HG03469 (cell line): ENCODE measurements around the gene OR1E1.
"Not testable (repeated sequence)": the region's sequence is repeated elsewhere in the genome, so short reads cannot be mapped to it uniquely, and the experiment has no call there.

ENCODE experiments used
- ATAC-seq: cut with Tn5 transposase; IDR thresholded peaks from one replicate; pipeline ENCODE4 v1.9.1; 2021; ENCODE audit warnings: mild to moderate bottlenecking, moderate library complexity, moderate number of reproducible peaks; ENCODE audit not compliant: unreplicated experiment

OR1E1 gene, protein sequence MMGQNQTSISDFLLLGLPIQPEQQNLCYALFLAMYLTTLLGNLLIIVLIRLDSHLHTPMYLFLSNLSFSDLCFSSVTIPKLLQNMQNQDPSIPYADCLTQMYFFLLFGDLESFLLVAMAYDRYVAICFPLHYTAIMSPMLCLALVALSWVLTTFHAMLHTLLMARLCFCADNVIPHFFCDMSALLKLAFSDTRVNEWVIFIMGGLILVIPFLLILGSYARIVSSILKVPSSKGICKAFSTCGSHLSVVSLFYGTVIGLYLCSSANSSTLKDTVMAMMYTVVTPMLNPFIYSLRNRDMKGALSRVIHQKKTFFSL

DNA sequence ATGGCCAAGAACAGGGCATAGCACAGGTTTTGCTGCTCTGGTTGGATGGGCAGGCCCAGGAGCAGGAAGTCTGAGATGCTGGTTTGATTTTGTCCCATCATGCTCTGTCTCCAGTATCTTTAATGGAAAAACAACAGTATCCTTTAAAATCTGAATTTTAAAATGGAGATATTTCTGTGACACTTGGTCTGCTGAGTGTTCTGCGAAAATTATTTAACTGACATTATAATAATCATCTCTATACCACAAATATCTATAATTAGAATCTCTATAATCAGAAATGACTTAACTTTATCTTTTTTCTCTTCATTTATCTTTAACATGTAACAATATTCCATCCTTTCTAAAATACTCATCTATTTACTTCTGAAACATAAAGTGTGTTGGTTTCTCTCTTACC lies at the start of gene OR1E1:
Gene OR1E1 (minus strand): TSS at position 101 of the 400 bp plus-strand sequence. CDS start 0 bp downstream, at position 101.
- no peak for ATAC-seq

DNA sequence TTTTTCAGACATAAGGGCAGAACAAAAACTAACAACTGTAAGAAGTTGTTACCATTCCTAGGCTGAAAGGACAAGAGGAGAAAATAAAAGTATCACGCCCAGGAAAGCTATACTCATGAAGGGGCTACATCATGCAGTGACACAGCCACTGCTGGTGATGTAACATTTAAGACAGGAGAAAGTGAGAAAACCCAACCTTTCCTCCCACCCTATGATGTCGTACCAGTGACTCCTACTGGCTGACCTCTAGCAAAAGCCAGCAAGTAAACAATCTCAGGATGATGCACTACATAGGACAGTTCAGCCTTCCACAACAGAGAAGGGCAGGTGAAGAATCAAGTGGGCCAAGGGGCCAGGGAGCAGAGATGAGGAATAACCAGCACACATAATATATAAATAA lies 49.4 kb upstream of the OR1E1 start:
- no peak for ATAC-seq

DNA sequence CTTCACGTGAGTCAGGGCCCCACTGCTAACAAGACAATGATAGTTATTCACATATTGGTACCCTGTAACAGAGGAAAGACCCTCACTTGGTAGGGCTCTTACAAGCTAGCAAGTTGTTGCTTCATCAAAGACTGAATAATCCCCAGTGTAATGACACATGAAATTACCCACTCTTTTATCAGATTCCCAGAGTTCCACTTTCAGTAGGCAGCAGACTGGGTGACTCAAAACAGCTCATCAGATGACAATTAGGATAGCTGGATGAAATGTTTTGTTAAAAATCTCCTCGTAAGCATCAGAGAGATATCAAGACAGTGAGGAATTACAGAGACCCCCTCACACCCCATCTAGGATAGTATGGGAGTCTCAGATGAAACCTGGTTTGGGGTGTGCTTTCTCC lies 42.2 kb upstream of the OR1E1 start:
- no peak for ATAC-seq

DNA sequence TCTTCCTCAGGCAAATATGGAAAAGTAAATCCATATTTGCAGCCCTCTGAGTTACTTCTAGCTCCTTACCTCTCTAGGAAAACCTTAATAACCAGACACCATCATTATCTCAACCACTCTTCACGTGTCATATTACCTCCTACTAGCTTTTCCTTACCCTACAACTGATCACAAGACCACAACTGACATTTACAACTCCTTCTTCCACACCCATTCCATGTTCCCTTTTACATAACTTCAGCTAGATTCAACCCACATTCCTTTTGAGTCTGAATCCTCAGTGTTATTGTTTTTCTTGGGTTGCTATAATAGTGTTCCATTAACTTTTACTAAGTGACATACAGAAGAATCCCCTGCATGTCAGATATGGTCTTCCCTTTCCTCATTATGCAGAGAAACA lies 40.2 kb upstream of the OR1E1 start:
- ATAC-seq, result no peak

DNA sequence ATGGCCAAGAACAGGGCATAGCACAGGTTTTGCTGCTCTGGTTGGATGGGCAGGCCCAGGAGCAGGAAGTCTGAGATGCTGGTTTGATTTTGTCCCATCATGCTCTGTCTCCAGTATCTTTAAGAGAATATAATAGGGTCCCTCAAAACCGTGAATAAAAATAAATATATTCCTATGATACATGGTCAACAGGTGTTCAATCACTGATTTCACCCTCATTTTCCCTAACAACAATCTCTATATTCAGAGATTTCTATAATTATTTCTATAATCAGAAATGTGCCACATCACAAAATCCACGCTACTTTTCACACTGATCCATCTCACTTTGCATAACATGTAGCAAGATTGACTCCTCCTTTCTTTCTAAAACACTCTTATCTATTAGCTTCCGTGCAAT lies 35.5 kb upstream of the OR1E1 start, which contains the start of gene OR1E2:
Gene OR1E2 (minus strand): TSS at position 101 of the 400 bp plus-strand sequence. CDS start 0 bp downstream, at position 101.
- ATAC-seq, result no peak

DNA sequence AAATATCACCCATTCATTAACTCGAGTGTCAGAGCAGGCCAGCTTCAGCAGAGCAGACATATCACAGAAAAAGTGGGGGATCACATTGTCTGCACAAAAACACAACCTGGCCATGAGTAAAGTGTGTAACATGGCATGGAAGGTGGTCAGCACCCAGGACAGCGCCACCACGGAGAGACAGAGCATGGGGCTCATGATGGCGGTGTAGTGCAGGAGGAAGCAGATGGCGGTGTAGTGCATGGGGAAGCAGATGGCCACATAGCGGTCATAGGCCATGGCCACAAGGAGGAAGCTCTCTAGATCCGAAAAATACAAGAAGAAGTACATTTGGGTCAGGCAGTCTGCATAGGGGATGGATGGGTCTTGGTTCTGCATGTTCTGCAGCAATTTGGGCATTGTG lies 35.0 kb upstream of the OR1E1 start:
- not testable (repeated sequence) for ATAC-seq

DNA sequence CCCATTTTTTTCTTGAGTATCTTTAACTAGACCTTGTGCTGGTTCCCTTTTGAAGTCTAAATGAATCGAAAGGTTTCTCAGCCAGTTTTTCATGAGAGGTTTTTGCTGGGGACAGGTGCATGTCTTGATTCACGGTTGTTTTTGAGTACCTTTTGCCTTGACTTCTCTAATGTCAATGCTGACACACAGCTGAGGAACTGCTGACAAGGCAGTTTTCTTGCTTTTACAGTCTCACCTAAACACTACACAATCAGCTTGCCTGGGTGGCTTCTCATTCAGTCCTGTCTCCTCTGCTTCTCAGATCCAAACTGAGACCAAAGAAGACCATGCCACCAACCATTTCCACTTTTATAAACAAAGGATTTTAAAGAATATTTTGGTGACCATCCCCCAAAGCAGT lies 20.0 kb upstream of the OR1E1 start:
- no peak for ATAC-seq

DNA sequence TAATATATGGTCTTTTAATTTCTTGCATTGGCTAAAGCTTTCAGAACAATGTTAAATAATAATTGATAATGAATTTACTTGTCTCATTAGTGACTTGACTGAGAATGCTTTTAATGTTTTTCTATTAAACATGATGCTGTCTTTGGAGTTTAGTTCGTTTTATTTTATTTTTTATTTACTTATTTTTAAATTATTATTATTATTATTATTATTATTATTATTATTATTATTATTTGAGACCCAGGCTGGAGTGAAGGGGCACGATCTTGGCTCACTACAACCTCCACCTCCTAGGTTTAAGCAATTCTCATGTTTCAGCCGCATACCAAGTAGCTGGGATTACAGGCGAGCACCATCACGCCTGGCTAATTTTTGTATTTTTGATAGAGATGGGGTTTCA lies 17.4 kb upstream of the OR1E1 start:
- no peak for ATAC-seq

DNA sequence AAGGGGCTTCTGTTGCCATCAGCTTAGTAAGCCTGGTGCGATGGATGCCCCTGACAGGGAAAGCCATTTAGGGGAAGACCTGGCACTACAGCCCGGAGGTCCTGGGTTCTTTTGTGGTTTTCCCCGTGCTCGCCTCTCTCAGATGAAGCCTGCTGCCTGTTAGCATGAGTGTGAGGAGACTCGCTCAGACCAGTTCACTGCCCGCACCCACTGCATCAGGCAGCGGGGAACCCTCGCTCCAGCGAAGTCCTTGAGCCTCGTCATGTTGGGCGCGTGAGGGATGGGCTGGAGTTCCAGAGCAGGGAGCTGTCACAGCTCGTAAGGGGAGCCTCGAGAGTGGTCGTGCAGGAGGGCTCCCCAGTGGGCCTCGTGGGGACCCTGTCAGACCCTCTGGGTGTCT lies 14.0 kb upstream of the OR1E1 start:
- ATAC-seq, result not testable (repeated sequence)

DNA sequence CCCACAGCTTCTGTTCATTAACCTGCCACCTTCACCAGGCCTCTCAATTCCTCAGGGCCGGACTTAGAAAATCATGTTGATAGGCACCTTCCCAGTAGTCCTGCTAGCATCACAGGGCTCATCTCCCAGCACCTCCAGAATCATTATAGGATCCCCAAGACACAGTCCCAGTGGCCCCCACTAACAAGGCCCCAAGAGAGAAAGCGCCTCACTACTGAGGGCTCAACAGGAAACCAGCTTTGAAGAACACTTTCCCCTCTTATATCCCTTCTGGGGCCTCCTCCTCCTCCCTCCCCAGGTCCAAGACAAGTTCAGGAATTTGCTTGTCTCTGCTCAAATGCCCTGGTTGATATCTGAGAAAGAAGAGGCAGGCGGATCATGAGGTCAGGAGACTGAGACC lies 12.9 kb upstream of the OR1E1 start, which contains the start of gene OR3A3:
Gene OR3A3 (plus strand): TSS at position 301 of the 400 bp plus-strand sequence.
- ATAC-seq, result no peak

DNA sequence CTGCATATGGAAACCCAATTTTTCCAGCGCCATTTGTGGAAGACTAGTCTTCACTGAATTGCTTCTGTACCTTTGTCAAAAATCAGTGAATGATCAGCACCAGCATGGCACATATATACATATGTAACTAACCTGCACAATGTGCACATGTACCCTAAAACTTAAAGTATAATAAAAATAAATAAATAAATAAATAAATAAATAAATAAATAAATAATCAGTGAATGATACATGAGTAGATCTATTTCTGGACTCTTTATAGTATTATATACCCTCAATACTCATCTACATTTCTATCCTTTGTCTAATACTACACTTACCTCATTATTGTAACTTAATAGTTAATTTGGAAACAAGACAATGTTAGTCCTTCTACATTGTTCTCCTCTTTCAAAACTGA lies 5.6 kb upstream of the OR1E1 start:
- not testable (repeated sequence) for ATAC-seq

DNA sequence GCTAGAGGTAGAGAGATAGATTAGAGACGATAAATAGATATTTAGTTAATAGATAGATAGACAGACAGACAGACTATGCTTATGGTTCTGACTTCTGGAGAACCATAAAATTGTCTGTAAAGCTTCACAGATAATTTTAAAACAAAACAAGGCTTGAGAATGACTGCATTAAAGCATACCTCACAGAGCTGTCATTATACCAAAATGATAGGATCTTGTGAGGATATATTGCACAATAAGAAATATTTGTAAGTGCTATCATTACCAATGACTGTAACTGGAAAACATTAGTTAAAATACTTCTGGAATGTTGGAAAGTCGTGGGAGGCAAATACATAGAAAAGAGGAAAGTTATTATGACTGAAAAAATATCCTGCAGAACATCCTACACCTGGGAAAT lies 3.6 kb upstream of the OR1E1 start:
- ATAC-seq, result no peak

DNA sequence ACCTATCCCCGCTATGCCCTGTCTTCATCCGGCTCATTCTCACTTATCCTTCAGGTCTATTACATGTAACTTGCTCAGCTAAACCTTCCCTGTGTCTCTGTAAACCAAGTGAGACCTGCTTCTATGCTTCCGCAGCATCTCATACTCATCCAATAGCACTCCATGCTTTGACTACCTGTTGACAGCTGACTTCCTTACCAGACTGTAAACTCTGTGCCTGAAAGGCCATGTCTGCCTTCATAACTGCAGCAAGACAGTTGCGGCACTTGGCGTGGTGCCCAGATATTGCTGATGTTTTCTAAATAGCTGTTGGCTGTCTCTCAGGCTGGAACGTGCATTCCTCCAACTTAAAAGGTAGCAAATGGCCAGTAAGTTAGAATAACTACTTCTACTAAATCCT lies 1.8 kb upstream of the OR1E1 start:
- ATAC-seq, result no peak

DNA sequence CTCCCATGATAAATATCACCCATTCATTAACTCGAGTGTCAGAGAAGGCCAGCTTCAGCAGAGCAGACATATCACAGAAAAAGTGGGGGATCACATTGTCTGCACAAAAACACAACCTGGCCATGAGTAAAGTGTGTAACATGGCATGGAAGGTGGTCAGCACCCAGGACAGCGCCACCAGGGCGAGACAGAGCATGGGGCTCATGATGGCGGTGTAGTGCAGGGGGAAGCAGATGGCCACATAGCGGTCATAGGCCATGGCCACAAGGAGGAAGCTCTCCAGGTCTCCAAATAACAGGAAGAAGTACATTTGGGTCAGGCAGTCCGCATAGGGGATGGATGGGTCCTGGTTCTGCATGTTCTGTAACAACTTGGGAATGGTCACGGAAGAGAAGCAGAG lies 409 bp downstream of the OR1E1 start:
- not testable (repeated sequence) for ATAC-seq

DNA sequence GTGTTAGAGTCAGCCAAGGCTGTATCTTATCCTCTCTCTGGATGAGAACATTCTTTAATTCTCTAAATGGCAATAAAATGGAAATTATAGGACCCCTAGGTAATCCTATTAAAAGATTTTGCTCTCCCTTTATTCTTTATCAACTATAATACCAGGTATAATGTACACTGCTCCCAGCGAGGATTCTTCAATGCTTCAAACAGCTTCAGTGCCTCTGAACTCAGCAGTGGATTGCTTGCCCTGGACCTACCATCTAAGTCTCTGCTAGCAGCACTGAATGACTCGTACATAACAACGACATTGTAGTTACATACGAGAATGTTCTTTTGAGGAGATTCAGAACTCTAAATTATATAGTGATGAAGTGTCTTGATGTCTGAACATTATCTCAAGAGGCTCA lies 8.4 kb downstream of the OR1E1 start:
- no peak for ATAC-seq

DNA sequence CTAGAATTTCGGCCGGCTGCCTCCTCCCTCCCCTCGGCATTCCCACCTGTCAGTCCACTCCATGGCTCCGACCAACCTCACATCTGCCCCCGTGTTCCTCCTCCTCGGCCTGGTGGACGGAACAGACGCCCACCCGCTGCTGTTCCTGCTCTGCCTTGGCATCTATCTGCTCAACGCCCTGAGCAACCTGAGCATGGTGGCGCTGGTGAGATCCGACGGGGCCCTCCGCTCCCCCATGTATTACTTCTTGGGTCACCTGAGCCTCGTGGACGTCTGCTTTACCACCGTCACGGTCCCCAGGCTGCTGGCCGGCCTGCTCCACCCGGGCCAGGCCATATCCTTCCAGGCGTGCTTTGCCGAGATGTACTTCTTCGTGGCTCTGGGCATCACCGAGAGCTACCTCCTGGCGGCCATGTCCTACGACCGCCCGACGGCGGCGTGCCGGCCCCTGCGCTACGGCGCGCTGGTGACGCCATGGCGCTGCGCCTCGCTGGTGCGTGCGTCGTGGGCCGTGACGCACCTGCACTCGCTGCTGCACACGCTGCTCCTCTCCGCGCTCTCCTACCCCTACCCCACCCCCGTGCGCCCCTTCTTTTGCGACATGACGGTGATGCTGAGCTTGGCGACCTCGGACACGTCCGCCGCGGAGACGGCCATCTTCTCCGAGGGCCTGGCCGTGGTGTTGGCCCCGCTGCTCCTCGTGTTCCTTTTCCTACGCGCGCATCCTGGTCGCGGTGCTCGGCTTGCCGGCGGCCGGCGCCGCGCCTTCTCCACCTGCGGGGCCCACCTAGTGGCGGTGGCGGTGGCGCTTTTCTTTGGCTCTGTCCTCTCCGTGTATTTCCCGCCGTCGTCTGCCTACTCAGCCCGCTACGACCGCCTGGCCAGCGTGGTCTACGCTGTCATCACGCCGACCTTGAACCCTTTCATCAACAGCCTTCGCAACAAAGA lies 12.1 kb downstream of the OR1E1 start, which contains the start of gene OR3A2:
Gene OR3A2 (minus strand): TSS at position 440 of the 948 bp plus-strand sequence.
- ATAC-seq, result no peak

DNA sequence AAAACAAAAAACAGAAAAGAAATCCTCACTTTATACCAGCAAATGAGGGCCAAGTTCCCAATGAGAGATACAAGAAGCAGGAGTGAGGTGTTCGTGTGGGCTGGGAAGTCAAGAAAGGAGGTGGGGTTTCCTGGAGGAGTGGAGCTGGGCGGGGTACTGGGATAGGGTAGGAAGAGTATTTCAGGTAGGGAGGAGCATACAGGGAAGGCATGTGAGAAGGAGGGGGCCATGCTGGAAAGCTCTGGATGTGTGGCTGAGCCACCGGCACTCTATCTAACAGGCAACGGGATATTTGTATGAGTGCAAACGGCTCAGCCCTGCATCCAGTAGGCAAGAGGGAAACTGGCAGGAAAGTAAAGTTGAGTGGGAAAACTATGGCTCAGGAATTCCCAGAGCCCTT lies 16.3 kb downstream of the OR1E1 start:
- no peak for ATAC-seq

DNA sequence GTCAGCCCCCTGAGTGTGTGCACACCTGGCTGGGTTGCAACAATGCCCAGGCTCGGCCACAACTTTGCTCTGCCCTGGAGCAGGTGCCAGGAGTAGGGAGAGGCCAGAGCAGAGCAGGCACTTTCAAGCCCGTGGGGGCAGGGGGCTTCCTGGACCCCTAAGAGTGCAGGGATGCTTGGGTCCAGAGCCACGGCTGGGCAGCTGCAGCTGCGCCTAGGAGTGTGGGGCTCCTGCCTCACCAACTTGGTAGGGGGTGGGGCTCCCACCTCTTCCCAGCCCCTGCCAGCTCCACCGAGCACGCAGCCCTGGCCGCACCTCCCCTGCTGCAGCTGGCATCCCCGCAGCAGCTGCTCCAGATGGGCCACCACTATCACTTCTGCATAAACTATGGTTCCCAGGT lies 19.9 kb downstream of the OR1E1 start:
- ATAC-seq, result no peak

DNA sequence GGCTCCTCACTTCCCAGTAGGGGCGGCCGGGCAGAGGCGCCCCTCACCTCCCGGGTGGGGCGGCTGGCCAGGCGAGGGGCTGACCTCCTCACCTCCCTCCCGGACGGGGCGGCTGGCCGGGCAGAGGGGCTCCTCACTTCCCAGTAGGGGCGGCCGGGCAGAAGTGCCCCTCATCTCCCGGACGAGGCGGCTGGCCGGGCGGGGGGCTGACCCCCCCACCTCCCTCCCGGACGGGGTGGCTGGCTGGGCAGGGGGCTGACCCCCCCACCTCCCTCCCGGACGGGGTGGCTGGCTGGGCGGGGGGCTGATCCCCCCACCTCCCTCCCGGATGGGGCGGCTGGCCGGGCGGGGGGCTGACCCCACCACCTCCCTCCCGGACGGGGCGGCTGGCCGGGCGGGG lies 27.0 kb downstream of the OR1E1 start:
- ATAC-seq, result not testable (repeated sequence)
